Stimulated activated CD8-positive, alpha-beta memory T cell treated with anti-CD3 and anti-CD28 coated beads, Interleukin-4, amount 100 ng/mL, for 4 hours (primary cell): ENCODE results near the gene UIMC1.

Experiments used
- DNase-seq, 2 donors: peaks; one replicate each; pipeline ENCODE4 v3.0.0-alpha.2; 2020; ENCODE audit warnings: low read depth in 2 of 2, low spot score in 1 of 2

The UIMC1 gene

DNA sequence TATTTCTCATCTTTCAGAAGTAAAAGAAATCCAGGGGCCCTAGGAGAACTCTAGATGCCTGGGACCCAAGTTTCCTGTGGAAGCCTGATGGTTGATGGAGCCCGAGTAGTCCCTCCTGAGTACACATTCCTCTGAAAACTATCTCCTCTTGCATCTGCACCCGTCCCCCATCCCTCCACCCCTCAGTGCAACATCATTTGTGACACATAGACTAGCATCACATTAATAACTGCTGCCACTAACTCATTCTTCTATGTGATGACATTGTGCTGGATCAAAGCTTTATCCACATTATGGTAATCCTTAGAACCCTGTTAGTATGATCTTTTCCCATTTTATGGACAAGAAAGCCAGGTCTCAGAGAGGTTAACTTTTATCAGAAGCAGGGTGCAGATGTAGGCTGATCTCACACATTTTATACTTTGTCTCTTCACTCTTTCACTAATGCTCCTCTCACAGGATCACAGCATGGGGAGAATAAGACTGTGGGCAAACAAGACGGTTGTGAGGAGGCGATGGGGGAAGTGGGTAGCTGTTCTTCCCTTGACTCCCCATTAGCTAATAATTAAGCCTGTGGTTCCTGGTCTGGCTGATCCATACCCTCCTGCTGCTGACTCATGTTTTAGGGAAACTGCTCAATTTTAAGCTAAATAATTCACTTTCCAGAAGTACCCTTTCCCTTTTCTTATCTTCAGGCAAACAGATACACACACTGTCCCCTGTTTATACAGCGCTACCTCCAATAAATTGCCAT lies 103.5 kb downstream of the UIMC1 start:
- DNase-seq = no peak

DNA sequence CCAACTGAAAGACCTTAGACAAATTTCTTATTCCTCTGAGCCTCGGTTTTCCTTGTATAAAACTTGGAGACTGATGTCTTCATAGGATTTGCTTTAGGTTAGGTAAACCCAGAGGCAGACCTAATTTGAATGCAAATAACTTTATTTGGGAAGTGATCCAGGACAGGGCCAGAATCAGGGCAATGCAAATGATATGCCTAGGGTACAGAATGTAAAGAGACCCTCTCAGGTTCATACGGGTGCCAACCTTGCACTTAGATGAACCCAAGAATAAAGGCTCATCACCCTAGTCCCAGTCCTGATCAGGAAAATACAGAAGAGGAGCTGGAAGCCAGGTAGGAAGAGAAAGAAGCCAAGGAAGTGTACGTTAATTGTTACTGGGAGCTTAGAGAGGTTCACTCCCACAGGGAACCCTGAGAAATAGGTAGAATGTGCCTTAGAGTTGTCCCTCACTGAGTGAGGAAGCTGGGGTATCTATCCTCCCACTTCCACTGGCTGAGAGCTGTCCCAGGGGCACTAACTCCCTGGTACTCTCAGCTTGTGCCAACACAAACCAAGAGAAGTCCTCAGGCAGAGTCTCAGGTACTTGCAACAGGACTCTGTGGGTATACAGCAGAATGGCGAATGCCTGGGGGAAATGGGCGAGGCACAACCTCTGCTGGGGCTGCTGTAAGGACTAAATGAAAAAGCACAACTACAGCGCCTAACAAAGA lies 104.3 kb downstream of the UIMC1 start:
- no peak for DNase-seq

- DNase-seq = no peak
These were observed 105.1 kb downstream of the UIMC1 start for GRCh38 chr5:176901260-176902101.

DNA sequence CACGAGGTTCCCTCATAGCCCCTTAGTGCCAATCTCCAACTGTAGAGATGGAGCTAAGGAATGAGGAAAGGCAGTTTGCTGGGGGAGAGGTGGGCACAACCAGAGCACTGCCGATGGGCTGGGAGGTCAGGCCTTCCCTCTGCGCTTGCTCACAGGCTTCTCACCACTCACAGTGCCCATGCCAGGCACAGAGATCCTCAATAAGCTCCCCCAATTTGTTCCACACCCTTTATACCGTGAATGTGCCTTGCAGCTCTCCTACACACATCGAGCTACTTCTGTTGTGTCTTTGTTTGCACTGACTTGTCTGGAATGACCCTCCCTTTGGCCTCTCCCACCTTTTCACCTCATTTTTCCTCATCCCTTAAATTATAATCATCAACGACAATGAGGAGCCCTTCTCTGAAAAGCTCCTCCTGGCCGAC lies 105.8 kb downstream of the UIMC1 start:
- no peak for DNase-seq

GRCh38 chr5:176899946-176900779 lies 106.4 kb downstream of the UIMC1 start:
- no peak for DNase-seq

- no peak for DNase-seq
These were observed 107.2 kb downstream of the UIMC1 start, which contains the start of gene HK3 for GRCh38 chr5:176899296-176899891. Gene HK3, minus strand, starts transcription at chr5:176899346. Its CDS starts 3,187 bp downstream, at chr5:176896159.

GRCh38 chr5:176897263-176897662 lies 109.3 kb downstream of the UIMC1 start:
- no peak for DNase-seq

GRCh38 chr5:176895831-176896230 lies 110.7 kb downstream of the UIMC1 start:
- DNase-seq = no peak

DNA sequence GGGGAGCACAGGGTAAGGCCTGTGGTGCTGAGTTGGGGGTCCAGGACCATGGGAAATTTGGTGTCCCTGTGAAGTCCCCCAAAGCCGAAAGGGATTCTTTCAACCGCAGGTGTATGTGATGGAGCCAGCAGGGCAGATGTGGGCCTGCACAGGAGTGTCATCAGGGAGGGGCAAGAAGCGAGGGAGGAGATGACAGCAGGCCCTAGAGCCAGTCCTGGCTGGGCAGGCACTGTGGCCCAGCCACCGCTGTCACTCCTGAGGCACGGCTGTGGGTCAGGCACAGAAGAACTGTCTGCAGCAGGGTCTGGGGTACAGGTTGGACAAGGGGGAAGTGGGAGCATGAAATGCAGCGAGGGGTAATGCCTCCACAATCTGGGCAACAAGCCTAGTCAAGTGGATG lies 112.3 kb downstream of the UIMC1 start:
- DNase-seq = no peak

- no peak for DNase-seq
These were observed 113.9 kb downstream of the UIMC1 start for GRCh38 chr5:176892663-176893062.

GRCh38 chr5:176891331-176891958 lies 115.1 kb downstream of the UIMC1 start:
- no peak for DNase-seq

DNA sequence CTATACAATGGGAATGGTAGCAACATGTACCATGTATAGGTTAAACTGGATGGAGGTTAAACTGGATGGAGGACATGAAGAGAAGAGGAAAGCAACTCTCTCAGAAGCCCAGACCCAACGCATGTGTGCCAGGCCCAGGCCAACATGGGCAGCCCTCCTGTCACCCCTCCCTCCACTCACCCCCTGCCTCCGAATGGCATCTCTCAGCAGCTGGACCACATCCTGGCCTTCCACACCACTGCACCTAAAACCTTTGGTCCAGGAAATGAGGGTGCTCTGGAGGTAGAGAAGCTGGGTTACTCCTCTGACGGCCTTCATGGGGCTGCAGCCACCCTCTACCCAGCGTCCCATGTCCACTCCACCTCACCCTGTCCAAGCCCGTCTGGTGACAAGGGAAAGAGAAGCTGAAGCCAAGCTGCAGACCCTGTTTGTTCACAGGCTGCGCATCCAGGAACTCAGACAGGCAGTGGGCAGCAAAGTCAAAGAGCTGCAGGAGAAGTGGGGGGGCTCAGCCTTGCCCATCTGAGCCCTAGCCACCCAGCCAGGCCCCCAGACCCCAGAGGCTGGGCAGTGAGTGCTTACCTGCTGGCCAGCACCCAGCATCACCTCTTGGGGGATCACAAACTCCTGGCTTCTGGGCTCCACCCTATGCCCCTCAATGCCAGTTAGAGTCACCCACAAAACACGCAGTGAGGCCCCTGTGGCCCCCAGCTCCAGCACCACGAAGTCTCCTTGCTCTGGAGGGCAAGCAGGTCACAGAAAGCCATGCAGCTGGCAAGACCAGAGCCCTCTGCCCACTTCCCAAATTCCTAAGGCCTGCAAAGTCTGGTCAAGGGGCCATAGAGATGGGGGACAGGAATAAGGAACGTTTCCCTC lies 115.9 kb downstream of the UIMC1 start:
- DNase-seq = no peak

DNA sequence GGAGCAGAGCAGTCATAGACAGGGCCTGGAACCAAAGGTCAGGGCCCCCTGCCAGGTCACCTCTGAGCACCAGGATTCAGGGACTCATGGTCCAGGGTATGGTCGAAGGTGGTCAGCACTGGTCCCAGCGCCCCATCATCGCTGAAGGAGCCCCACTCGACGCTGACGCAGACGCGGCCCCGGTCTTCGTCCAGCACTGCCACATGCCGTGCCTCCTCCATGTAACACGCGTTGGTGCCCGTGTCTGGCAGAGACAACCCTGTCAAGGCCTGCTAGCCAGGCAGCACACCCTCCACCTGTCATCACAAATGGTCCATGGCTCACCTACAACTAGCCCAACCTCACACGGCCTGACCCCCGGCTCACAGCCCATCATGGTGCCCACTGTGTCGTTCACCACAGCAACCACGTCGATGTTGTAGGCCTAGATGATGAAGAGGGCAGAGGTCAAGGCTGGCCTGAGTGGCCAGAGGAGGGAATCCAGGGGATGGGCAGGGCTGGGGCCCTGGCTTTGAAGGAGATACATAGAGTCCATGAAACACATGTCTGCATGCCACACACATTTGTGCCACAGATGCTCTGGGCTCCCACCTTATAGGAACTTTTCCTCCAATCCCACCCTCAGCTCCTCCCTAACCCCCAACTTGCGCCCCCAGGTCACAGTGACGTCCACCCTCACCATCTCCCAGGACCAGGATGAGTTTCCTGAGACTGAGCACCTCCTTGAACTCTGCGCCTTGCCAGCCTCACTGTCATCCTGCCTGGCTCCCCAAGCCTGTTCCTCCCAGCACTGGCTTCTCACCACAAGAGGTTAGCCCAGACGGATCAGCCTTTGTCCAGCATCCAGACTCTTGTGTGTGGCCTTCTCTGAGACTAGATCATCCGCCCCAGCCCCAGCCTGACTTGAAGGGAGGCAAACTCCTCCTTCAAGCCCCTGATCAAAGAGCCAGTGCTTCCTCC lies 117.0 kb downstream of the UIMC1 start:
- no peak for DNase-seq

DNA sequence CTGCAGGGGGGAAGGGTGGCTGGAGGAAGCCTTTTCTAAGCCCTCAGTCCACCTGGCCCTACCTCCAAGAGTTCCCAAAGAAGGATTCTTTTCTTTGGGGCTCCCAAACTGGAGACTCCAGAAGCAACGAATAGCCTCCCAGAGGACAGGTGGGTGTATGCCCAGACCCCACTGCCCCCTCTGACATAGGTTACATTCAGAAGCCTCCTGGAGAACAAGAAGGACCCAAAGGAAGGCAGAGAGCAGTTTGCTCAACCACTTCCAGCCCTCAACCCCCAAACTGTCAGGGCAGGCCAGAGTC lies 117.8 kb downstream of the UIMC1 start:
- no peak for DNase-seq

DNA sequence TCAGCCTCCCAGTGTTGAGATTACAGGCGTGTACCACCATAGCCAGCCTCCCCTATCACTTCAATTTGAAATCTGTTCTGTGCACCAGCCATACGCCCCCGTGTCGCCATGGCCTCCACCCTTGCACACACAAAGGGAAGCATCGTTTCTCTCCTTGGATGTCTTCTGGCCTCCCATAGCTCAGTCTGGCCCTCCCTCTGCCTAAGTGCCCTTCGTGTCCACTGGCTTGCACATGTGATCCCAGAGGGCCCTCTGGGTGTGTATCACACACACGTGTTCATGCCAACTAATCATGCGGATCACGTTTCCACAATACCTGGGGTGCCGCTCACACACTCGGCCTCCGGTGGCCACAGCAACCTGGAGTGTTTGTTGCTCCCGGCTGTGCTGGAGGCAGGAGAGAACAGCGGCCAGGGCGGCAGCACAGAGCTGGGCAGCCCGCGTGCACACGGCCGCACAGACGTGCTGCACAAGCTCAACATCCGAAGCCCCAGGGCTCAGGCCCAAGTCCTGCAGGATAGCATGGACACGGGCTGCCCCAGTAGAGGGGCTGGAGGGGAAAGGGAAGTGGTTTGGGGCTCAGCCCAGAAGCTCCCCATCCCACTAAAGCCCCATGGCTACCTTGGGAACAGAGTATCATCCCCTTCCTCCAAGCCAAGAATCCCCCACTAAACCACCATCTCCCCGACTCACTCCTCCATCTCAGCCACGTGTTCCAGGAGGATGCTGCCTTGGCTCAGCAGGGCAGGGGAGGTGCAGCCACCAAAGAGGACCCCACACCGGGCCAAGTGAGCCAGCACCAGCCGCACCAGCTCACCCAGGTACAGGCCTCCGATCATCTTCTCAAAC lies 118.3 kb downstream of the UIMC1 start:
- no peak for DNase-seq

DNA sequence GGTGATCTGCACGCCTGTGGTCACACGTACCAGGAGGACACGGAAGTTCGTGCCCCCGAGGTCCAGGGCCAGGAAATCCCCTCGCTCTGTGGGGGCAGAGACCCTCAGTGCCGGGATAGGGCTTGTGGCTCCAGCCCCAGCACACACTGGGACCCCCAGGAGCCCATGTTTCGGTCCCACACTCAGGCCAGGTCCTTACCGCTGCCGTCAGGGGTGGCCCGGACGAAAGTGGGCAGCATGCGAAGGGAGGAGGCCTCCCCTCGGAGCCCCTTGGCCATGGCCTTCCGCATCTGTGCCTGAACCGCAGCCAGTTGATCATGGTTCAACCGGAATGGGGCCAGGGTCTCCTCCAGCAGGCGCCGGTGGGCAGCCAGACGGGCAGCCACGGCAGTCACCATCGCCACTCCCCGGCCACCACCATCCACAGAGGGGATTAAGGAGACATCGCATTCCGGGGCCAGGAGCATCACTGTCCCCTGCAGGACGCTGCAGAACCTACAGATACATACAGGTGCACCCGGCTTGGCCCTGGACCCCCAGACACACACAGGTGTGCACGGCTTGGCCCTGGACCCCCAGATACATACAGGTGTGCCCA lies 119.2 kb downstream of the UIMC1 start:
- no peak for DNase-seq
